ENCODE results near the gene HIVEP1. TPM values are rescaled to one million over a fixed set of nuclear protein-coding genes. Genes with fewer than 3 reads are reported as not detected.

Gene HIVEP1
- total RNA-seq, 2 donors from 2014 or later, result 33.6 to 35.1 TPM

- Histone ChIP-seq H3K4me3 (ENCODE audit: low read length) (no peak overlapping the region), H3K9me3 (ENCODE audit: control insufficient read depth, low read length) (no peaks in the 10 kb centered on the region), H3K4me1 (ENCODE audit: control insufficient read depth, insufficient read depth, low read length) (peaks cover 3% of the 10 kb centered on the region), H3K27ac (ENCODE audit: low read depth, low read length) (no peak overlapping the region), H3K36me3 (ENCODE audit: control insufficient read depth, insufficient read depth, low read length) (no peaks in the 10 kb centered on the region), H3K9ac (ENCODE audit: extremely low read depth, low read length, poor library complexity, severe bottlenecking) (no peak overlapping the region), H3K27me3 (ENCODE audit: control insufficient read depth, insufficient read depth, low read length, poor library complexity, severe bottlenecking) (peaks cover 25% of the 10 kb centered on the region)
- H3K4me1 Mint-ChIP-seq, result peaks cover 7% of the 10 kb centered on the region
- TF ChIP-seq CTCF (conservative IDR thresholded peaks at IDR 0.05), result no peak
- H3K4me3 Mint-ChIP-seq, result no peak overlapping the region
- no peak for DNase-seq
- H3K36me3 Mint-ChIP-seq (ENCODE audit: low read depth), result no peaks in the 10 kb centered on the region
- H3K27me3 Mint-ChIP-seq (ENCODE audit: insufficient read depth), result peaks cover 28% of the 10 kb centered on the region
- WGBS, 2 experiments (ENCODE audit: insufficient coverage in 1 of 2, insufficient read length in 1 of 2), result 86 to 88% methylated on average over 2 of the region's 2 CpGs
- H3K27ac Mint-ChIP-seq, result no peak overlapping the region
- no peaks in the 10 kb centered on the region for H3K9me3 Mint-ChIP-seq
These were observed 46.6 kb upstream of the HIVEP1 start for GRCh38 chr6:11965499-11965898.

GRCh38 chr6:11968241-11968806 is 43.8 kb upstream of the HIVEP1 start:
- Mint-ChIP-seq H3K4me1 (peaks cover 7% of the 10 kb centered on the region), H3K9me3 (no peaks in the 10 kb centered on the region), H3K4me3 (no peak overlapping the region), H3K27ac (no peak overlapping the region), H3K36me3 (ENCODE audit: low read depth) (no peaks in the 10 kb centered on the region), H3K27me3 (ENCODE audit: insufficient read depth) (peaks cover 28% of the 10 kb centered on the region)
- H3K9ac ChIP-seq (ENCODE audit: extremely low read depth, low read length, poor library complexity, severe bottlenecking), result no peak overlapping the region
- peaks cover 3% of the 10 kb centered on the region for H3K4me1 ChIP-seq (ENCODE audit: control insufficient read depth, insufficient read depth, low read length)
- DNase-seq, result no peak
- H3K9me3 ChIP-seq (ENCODE audit: control insufficient read depth, low read length), result no peaks in the 10 kb centered on the region
- 90 to 96% methylated on average over 3 of the region's 3 CpGs for WGBS, 2 experiments (ENCODE audit: insufficient coverage in 1 of 2, insufficient read length in 1 of 2)
- no peaks in the 10 kb centered on the region for H3K36me3 ChIP-seq (ENCODE audit: control insufficient read depth, insufficient read depth, low read length)
- TF ChIP-seq CTCF (conservative IDR thresholded peaks at IDR 0.05), result no peak
- no peak overlapping the region for H3K27ac ChIP-seq (ENCODE audit: low read depth, low read length)
- H3K27me3 ChIP-seq (ENCODE audit: control insufficient read depth, insufficient read depth, low read length, poor library complexity, severe bottlenecking), result peaks cover 23% of the 10 kb centered on the region
- H3K4me3 ChIP-seq (ENCODE audit: low read length), result no peak overlapping the region

- Mint-ChIP-seq H3K9me3 (no peaks in the 10 kb centered on the region), H3K4me3 (no peak overlapping the region), H3K36me3 (ENCODE audit: low read depth) (no peaks in the 10 kb centered on the region)
These were observed 43.0 kb upstream of the HIVEP1 start for GRCh38 chr6:11969092-11969491.

More at GRCh38 chr6:11969092-11969491, 43.0 kb upstream of the HIVEP1 start:
- WGBS, 2 experiments (ENCODE audit: insufficient coverage in 1 of 2, insufficient read length in 1 of 2), result 86 to 92% methylated on average over 2 of the region's 2 CpGs
- H3K27me3 Mint-ChIP-seq (ENCODE audit: insufficient read depth), result peaks cover 28% of the 10 kb centered on the region
- TF ChIP-seq CTCF (conservative IDR thresholded peaks at IDR 0.05), result no peak
- H3K4me1 ChIP-seq (ENCODE audit: control insufficient read depth, insufficient read depth, low read length), result peaks cover 3% of the 10 kb centered on the region
- H3K27me3 ChIP-seq (ENCODE audit: control insufficient read depth, insufficient read depth, low read length, poor library complexity, severe bottlenecking), result peaks cover 18% of the 10 kb centered on the region
- no peak for DNase-seq
- H3K4me1 Mint-ChIP-seq, result peaks cover 7% of the 10 kb centered on the region
- no peaks in the 10 kb centered on the region for H3K9me3 ChIP-seq (ENCODE audit: control insufficient read depth, low read length)
- no peak overlapping the region for H3K27ac ChIP-seq (ENCODE audit: low read depth, low read length)
- no peak overlapping the region for H3K4me3 ChIP-seq (ENCODE audit: low read length)
- no peaks in the 10 kb centered on the region for H3K36me3 ChIP-seq (ENCODE audit: control insufficient read depth, insufficient read depth, low read length)
- no peak overlapping the region for H3K9ac ChIP-seq (ENCODE audit: extremely low read depth, low read length, poor library complexity, severe bottlenecking)
- no peak overlapping the region for H3K27ac Mint-ChIP-seq

Measured in endodermal cell (in vitro differentiated cells).